Skeletal muscle satellite cell (primary cell): Measurements from ENCODE around the gene SARM1.
A peak's percentile ranks its signal among the peaks of the same experiment; 100 is the strongest.
"Not testable (repeated sequence)": the region's sequence is repeated elsewhere in the genome, so short reads cannot be mapped to it uniquely, and the experiment has no call there.

Experiments
- H3K27me3 ChIP-seq: 2 replicates; pipeline ENCODE4 v1.7.0; 2013; ENCODE audit warnings: low read length; ENCODE audit not compliant: control insufficient read depth, insufficient read depth
- H3K36me3 ChIP-seq: 2 replicates; pipeline ENCODE4 v1.7.0; 2013; ENCODE audit warnings: mild to moderate bottlenecking, control low read depth, low read length; ENCODE audit not compliant: insufficient read depth
- H3K4me1 ChIP-seq: 2 replicates; pipeline ENCODE4 v1.7.0; 2013; ENCODE audit warnings: low read length; ENCODE audit not compliant: control insufficient read depth, insufficient read depth
- H3K4me2 ChIP-seq: 2 replicates; pipeline ENCODE4 v1.7.0; 2013; ENCODE audit warnings: mild to moderate bottlenecking, low read length
- H3K4me3 ChIP-seq: 2 replicates; pipeline ENCODE4 v1.7.0; 2013; ENCODE audit warnings: low read length
- H3K9ac ChIP-seq: 2 replicates; pipeline ENCODE4 v1.7.0; 2013; ENCODE audit warnings: mild to moderate bottlenecking, low read depth, low read length, moderate library complexity
- H3K9me3 ChIP-seq: replicated peaks from 2 replicates; pipeline ENCODE4 v1.7.0; 2013; ENCODE audit warnings: mild to moderate bottlenecking, control low read depth, low read length

The SARM1 gene

DNA sequence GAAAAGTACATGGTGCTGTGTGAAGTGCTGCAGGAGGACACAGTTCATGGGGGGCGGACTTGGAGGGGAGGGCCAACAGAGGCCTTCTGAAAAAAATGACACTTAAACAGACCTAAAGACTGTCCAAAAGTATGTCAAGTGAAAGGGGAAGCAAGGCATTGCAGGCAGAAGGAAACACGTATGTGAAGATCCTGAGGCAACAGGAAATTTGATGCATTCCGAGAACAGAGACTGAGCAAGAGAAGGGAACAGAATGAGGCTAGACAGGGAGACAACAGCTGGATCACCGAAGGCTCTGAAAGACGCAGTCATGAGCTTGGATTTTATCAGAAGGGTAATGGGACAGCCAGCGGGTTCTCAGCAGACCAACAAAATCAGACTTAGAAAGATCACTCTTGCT, 37.3 kb upstream of the SARM1 start:
- Histone ChIP-seq H3K4me3 (peak overlapping the region; percentile 86), H3K4me1 (peaks cover 32% of the 10 kb centered on the region), H3K27me3 (no peaks in the 10 kb centered on the region), H3K9ac (peak overlapping the region; percentile 90), H3K36me3 (peaks cover 16% of the 10 kb centered on the region), H3K4me2 (peak overlapping the region; percentile 95), H3K9me3 (no peaks in the 10 kb centered on the region)

DNA sequence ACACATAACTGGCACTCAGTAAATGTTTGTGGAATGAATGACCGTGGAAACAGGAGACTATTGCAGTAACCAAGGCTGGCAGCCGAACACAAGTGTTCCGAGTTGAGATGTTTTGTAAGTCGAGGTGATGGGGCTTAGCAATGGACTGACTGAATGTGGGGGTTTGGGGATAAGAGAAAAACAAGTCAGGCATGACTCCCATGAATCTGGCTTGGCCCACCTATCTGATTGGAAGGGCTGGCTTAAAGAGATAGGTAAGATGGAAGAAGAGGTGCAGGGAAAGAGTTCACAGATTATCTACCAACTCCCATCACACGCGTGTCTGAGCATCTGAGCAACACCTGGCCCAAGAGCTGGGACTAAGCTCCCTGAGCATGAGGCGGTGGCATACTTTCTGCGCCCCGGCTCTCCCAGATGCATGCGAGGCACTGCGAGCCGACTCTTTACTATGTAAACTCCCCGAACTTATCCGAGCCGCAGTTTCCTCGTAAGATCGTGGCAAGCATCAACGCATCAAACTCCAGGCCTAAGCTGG, 36.8 kb upstream of the SARM1 start:
- peak overlapping the region; percentile 90 for H3K9ac ChIP-seq
- H3K4me2 ChIP-seq, result peak overlapping the region; percentile 95
- H3K9me3 ChIP-seq, result no peaks in the 10 kb centered on the region
- H3K36me3 ChIP-seq, result peaks cover 17% of the 10 kb centered on the region
- no peaks in the 10 kb centered on the region for H3K27me3 ChIP-seq
- peak overlapping the region; percentile 86 for H3K4me3 ChIP-seq
- peaks cover 32% of the 10 kb centered on the region for H3K4me1 ChIP-seq

DNA sequence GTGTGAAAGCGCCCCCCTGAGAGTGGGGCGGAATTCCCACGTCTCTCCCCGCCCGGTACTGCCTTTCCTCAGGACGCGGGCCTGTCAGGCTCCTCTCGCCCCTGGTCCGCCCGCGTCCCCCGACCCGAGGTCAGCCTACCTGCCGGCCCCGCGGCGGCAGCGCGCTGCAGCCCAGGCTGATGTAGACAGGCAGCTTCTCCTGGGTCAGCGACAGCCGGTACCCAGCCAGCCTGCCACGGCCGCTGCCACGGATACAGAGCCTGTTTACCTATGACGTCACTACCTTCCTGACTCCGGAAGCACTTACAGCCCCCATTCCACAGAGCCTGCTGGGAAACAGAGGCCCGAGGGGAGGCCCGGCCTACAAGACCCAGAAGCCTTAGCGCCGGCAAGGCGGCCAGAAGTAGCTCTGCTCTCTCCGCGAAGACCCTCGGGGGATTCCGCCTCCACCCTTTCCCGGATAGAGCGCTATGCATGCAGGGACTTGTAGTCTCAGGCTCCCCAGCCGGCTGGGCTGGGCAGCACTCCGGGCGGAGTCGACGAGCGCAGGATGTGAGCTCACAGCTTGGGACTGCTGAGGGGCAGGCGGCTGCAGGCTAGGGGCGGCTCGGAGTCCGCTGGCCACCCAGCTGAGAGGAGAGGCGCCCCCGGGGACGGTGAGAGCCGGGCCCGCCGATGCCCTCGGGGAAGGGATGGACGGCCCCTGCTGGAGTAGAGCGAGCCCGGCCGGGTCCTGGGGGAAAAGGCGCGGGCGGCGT, 36.1 kb upstream of the SARM1 start, which contains the start of the genes IFT20 and TNFAIP1:
IFT20 (minus strand) TSS at position 272 of the 758 bp plus-strand sequence. CDS start 3,487 bp downstream, outside the sequence.
TNFAIP1 (plus strand) TSS at position 561 of the 758 bp plus-strand sequence. CDS start 3,761 bp downstream, outside the sequence.
- Histone ChIP-seq H3K36me3 (peaks cover 24% of the 10 kb centered on the region), H3K4me2 (peak within 1 kb of the TSS; percentile 95), H3K9ac (peak within 1 kb of the TSS; percentile 95), H3K27me3 (no peaks in the 10 kb centered on the region), H3K4me1 (peaks cover 32% of the 10 kb centered on the region), H3K4me3 (peak within 1 kb of the TSS; percentile 86), H3K9me3 (no peaks in the 10 kb centered on the region)

DNA sequence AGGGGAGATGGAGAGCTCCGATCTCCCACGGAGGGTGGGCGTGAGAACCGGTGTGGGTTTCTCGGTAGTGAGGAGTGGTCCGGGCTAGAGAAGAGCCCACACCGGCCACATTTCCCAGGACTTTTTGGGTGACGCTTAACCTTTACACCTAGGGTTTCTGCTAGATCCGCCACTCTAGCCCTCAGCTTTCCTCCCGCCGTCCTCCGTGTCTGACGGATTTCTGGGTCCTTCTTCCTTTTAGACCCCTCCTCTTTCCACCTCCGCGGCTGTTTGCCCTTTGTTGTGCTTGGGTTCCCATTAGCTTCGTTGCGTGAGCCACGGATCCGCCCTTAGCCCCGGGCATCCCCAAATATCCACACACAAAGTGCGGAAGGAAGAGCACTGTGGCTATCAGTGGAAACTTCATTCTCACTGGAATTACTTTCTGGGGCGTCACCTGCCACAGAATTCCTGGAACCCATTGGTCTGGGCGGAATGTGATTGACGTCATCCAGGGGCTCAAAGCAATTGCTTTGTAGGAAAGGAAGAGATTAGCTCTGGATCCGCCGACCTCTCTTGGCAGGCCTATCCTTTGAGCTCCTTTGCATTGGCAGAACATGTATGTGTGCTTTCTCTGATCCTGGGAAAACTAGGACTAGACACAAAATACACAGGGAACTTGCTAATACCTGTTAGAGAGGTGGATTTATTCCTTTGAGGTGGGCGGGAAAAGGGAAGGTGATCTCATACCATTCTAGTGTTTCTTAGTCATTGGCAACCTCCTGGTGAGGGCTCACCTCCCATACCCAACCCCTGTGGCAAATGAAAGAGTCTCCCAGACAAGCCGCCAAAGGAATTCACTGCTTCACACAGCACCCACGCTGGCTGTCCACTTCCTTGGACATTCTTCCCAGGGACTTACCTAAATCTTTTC, 35.3 kb upstream of the SARM1 start:
- Histone ChIP-seq H3K4me2 (peak overlapping the region; percentile 84), H3K9ac (peak overlapping the region; percentile 95), H3K4me1 (peaks cover 32% of the 10 kb centered on the region), H3K27me3 (no peaks in the 10 kb centered on the region), H3K36me3 (peaks cover 25% of the 10 kb centered on the region), H3K9me3 (no peaks in the 10 kb centered on the region), H3K4me3 (peak overlapping the region; percentile 86)

DNA sequence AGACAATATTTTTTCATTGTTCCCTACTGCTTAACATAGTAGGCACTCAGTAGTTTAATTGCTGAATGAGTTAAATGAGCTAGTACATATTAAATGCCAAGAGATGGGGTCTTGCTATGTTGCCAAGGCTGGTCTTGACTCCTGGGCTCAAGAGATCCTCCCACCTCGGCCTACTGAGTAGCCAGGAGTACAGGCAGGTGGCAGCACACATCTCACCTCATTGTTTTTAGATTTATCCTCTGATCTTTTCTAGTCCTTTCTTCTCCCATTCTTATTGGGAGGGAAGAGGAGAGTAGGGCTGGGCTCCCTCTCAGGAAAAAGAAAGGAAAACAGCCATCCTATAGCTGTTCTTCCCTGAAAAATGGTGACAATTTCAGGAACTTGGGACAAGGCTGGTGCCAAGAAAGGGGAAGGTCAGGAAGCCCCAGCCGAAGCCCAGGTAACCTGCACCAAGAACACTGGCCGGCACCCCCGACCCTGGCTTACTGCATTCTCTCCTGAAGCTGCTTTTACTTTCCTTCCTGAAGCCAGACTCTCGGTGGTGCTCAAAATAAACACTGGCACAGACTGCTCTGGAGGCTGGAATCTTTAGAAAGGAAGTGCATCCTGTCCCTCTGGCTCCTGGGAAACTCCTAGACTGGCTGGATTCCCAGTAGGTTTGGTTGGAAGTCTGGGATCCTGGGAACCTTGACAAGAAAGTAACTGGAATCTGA, 33.3 kb upstream of the SARM1 start:
- Histone ChIP-seq H3K4me1 (peaks cover 32% of the 10 kb centered on the region), H3K9ac (peak overlapping the region; percentile 16), H3K4me3 (no peak overlapping the region), H3K4me2 (peak overlapping the region; percentile 43), H3K9me3 (no peaks in the 10 kb centered on the region), H3K27me3 (no peaks in the 10 kb centered on the region), H3K36me3 (peaks cover 35% of the 10 kb centered on the region)

DNA sequence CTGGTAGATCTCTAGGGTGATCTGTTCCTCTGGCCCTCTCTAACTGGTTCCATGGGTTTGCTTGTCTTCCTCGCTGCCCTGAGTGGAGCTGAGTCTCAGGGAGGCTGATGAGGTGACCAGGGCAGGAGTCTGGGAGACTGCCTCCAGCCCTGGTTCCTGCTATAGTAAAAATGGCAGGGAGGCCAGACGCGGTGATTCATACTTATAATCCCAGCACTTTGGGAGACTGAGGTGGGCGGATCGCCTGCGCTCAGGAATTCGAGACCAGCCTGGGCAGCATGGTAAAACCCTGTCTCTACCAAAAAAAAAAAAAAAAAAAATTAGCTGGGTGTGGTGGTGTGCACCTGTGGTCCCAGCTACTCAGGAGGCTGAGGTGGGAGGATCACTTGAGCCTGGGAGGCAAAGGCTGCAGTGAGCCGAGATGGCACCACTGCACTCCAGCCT, 32.7 kb upstream of the SARM1 start:
- not testable (repeated sequence) for H3K4me2 ChIP-seq, H3K4me3 ChIP-seq, H3K9me3 ChIP-seq, H3K27me3 ChIP-seq, H3K9ac ChIP-seq
- Histone ChIP-seq H3K4me1 (peaks cover 32% of the 10 kb centered on the region), H3K36me3 (peaks cover 39% of the 10 kb centered on the region)

DNA sequence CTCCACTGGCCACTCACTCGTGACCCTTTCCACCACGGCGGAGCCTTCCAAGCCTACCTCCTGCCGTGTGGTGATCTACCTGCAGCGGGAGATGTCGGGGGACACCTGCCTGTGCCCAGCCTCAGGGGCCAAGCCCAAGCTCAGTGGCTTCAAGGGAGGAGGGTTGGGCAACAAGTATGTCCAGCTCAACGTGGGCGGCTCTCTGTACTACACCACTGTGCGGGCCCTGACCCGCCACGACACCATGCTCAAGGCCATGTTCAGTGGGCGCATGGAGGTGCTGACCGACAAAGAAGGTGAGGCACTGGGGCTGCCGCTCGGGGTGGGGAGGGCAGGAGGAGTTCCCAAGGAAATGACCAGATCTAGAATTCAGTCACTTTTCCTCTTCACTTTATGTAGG, 32.1 kb upstream of the SARM1 start:
- H3K4me1 ChIP-seq, result peaks cover 25% of the 10 kb centered on the region
- H3K36me3 ChIP-seq, result peaks cover 45% of the 10 kb centered on the region
- no peak overlapping the region for H3K4me3 ChIP-seq
- H3K9me3 ChIP-seq, result no peaks in the 10 kb centered on the region
- no peak overlapping the region for H3K4me2 ChIP-seq
- no peak overlapping the region for H3K9ac ChIP-seq
- no peaks in the 10 kb centered on the region for H3K27me3 ChIP-seq

DNA sequence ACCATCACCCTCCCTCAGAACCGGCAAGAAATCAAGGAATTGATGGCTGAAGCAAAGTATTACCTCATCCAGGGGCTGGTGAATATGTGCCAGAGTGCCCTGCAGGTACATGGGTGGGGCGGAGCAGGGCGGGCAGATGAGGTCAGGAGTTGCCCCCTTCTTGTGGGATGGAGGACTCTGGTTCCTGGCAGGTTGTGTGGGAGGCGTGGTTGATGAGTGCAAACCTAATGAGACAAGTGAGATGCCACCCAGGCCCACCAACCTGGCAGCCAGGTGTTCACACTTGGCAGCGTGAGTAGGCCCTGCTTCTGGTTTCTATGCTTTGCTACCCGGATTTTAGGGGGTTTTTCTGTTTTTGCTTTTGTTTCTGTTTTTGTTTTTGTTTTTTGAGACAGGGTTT, 31.1 kb upstream of the SARM1 start:
- Histone ChIP-seq H3K9me3 (no peaks in the 10 kb centered on the region), H3K4me3 (no peak overlapping the region), H3K36me3 (peaks cover 54% of the 10 kb centered on the region), H3K9ac (no peak overlapping the region), H3K27me3 (no peaks in the 10 kb centered on the region), H3K4me1 (peaks cover 25% of the 10 kb centered on the region), H3K4me2 (no peak overlapping the region)

DNA sequence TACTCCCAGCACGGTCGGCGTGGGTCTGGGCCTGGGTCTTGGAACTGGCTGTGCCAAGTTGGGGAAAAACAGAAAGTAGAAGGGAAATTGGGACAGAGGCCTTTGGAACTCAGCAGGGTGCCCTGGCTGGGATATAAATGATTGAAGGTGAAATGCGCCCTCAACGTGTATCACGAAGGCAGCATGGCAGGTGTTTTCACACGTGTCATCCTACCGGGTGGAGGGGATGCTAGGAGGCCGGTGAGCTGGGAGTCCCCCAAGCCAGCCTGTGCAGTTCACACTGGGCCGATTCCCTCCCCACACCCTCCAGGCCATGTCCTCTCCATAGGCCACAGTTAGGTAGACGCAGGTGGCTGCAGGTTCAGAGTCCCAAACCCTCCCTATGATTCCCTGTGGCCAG, 30.0 kb upstream of the SARM1 start:
- Histone ChIP-seq H3K4me1 (peaks cover 34% of the 10 kb centered on the region), H3K36me3 (peaks cover 66% of the 10 kb centered on the region), H3K27me3 (no peaks in the 10 kb centered on the region), H3K4me2 (no peak overlapping the region), H3K4me3 (no peak overlapping the region), H3K9ac (no peak overlapping the region), H3K9me3 (no peaks in the 10 kb centered on the region)

DNA sequence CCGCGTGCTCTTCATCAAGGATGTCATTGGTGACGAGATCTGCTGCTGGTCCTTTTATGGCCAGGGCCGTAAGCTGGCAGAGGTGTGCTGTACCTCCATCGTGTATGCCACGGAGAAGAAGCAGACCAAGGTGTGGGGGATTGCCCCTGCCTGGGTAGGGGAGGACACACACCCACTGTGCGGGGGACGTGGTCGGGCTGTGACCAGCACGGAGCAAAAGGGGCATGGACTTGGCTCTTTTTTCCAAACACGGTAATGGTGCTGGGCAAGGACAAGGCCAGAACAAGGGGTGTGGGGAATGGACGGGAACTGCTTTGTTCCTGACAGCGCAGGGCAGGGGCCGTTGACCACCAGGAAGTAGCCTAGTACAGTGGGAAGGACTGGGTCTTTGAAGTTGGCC, 29.2 kb upstream of the SARM1 start:
- no peaks in the 10 kb centered on the region for H3K9me3 ChIP-seq
- peaks cover 34% of the 10 kb centered on the region for H3K4me1 ChIP-seq
- H3K9ac ChIP-seq, result no peak overlapping the region
- no peak overlapping the region for H3K4me2 ChIP-seq
- H3K36me3 ChIP-seq, result peaks cover 70% of the 10 kb centered on the region
- H3K4me3 ChIP-seq, result no peak overlapping the region
- H3K27me3 ChIP-seq, result no peaks in the 10 kb centered on the region

DNA sequence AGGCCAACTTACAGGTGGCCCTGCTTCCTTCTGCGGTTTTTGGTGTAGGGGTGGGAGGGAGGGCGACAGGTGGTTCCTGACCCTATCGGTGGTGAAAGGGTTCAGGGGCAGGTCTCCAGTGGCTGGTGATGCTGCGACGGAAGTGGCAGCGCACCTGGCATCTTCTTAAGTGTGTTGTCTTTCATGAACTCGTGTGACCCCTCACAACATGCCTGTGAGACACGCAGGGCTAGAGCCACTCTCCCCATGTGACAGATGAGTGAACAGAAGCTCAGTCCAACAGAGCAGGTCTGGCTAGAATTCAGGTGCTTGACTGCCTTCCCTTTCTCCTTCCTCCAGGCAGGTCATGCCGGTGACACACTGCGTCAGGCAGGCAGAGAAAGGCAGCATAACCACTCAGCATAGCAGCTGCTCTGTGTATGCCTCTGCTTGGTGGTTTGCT, 28.0 kb upstream of the SARM1 start:
- Histone ChIP-seq H3K4me3 (no peak overlapping the region), H3K9ac (no peak overlapping the region), H3K27me3 (no peaks in the 10 kb centered on the region), H3K4me2 (no peak overlapping the region), H3K36me3 (peaks cover 81% of the 10 kb centered on the region), H3K9me3 (no peaks in the 10 kb centered on the region), H3K4me1 (peaks cover 33% of the 10 kb centered on the region)
